Thyroid gland (tissue), 4 donors: ENCODE data around the gene CGB3. TPM values are rescaled to one million over a fixed set of nuclear protein-coding genes. Genes with fewer than 3 reads are reported as not detected.
"Not testable (repeated sequence)": the region's sequence is repeated elsewhere in the genome, so short reads cannot be mapped to it uniquely, and the experiment has no call there.

Experiments used
- DNase-seq, 2 donors: peaks; one replicate each; pipeline ENCODE4 v3.0.0-alpha.2; 2019
- H3K27ac ChIP-seq, 3 donors: fragments of 200-600 bp; sonication (generic); 1 replicate in 2 of 3; 2 replicates in 1 of 3; pipeline ENCODE4 v1.5.1; 2016 to 2019; ENCODE audit warnings: mild to moderate bottlenecking in 1 of 3, moderate library complexity in 1 of 3
- H3K27me3 ChIP-seq: fragments of 200-600 bp; sonication (generic); one replicate; pipeline ENCODE4 v1.5.1; 2019
- H3K36me3 ChIP-seq, 2 donors: fragments of 200-600 bp; sonication (generic); one replicate each; pipeline ENCODE4 v1.5.1; 2016 to 2019
- H3K4me1 ChIP-seq, 2 donors: fragments of 200-600 bp; sonication (generic); one replicate each; pipeline ENCODE4 v1.5.1; 2017 to 2019
- H3K4me3 ChIP-seq, 3 donors: fragments of 200-600 bp; sonication (generic); replicated peaks in 1 of 3; 1 replicate in 2 of 3; 2 replicates in 1 of 3; pipeline ENCODE4 v1.5.1; 2016; ENCODE audit warnings: mild to moderate bottlenecking in 1 of 3
- H3K9me3 ChIP-seq: fragments of 200-600 bp; sonication (generic); one replicate; pipeline ENCODE4 v1.5.1; 2017
- POLR2A ChIP-seq, 2 donors: fragments of 450-650 bp; IDR thresholded peaks; one replicate each; pipeline ENCODE4 v1.6.1; 2017; ENCODE audit warnings: antibody characterized with exemption in 2 of 2, mild to moderate bottlenecking in 2 of 2, moderate library complexity in 1 of 2
- WGBS, 2 donors: methylation state at CpG; one replicate each; pipeline ENCODE4 v1.1.5; 2017; 5-methylcytosine and 5-hydroxymethylcytosine counted together
- intact Hi-C: fragments of 100-400 bp; cut with DNase I; formaldehyde crosslinking; loops from one replicate; pipeline ENCODE4 v1.15.1; 2023
- total RNA-seq, 4 donors: library from RNA; depleted of rRNA; stranded (reverse); fragments of >200 nt; gene quantifications; one replicate each; pipeline ENCODE4 v1.2.3, GENCODE V29; 2016
- TF ChIP-seq, protein P1 (sequence below), 6 experiments: fragments of 200-600 bp in 3 of 6; fragments of 450-650 bp in 3 of 6; sonication (generic) in 3 of 6; IDR thresholded peaks; one replicate each; pipeline ENCODE4 v1.5.1; 2016 to 2019; ENCODE audit warnings: antibody characterized with exemption in 6 of 6, mild to moderate bottlenecking in 2 of 6, inconsistent platforms in 1 of 6, moderate library complexity in 1 of 6

CGB3 gene
- total RNA-seq = not detected

DNA sequence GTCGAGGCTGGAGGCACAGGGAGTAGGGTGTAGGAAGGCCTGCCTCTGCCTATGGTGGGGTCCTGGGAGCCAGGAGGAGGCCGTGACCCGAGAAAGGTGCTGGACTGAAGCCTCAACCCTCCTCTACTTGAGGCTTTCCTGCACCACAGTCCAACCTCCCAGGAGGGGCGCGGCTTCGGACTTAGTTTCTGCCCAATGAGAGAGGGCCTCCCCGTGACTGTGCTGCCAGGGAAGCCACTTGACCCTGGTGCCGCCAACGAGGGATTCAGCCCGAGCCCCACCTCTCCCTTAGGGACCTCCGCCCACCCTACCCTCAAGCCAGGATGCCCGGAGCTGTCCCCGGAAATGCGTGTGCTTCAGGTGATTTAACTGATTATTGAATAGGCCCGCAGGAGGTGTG lies at the start of gene CGB3:
Gene CGB3, minus strand, starts transcription at position 101 of the 400 bp plus-strand sequence. CDS start 362 bp downstream, outside the sequence.
- DNase-seq, H3K4me1 ChIP-seq, intact Hi-C loops, H3K36me3 ChIP-seq, H3K27me3 ChIP-seq, H3K4me3 ChIP-seq, H3K9me3 ChIP-seq, H3K27ac ChIP-seq: not testable (repeated sequence)
- WGBS, 2 donors = 53 to 87% methylated on average over 3 of the region's 15 CpGs

DNA sequence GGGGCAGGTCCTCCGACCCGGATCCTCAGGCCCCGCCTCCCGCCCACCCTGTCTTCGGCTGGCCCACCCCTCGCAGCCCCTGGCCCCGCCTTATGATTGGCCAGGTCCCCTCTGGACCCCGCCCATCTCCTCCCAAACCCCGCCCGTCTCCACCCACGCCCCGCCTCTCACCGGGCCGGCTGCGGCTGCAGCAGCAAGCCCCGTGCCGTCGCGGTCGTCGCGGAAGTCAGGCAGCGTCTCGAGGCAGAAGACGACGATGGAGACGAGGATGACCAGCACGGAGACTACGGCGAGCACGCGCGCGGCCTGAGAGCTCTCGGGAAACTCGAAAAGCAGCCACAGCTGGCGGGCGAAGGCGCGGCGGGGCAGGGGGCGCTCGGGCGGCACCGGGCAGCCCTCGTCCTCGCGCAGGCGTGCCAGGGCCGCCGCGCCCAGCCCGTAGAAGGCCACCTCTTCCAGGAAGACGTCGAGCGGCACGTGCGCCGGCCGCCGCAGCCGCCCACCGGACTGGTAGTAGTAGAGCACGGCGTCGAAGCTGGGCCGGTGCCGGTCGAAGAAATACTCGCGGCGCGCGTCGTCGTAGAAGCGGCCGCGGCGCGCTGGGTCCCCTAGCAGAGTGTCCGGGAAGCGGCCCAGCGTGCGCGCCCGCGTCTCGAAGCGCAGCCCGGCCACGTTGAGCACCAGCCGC lies 47.9 kb upstream of the CGB3 start:
- intact Hi-C loops = no loop called here
- H3K36me3 ChIP-seq = no peaks in the 10 kb centered on the region
- 3 to 10% methylated on average over 4 to 58 of the region's 93 CpGs for WGBS, 2 donors
- peaks cover 4 to 11% of the 10 kb centered on the region in 2 donors for H3K4me1 ChIP-seq
- H3K27ac ChIP-seq = no peak overlapping the region
- DNase-seq = no peak
- peaks cover 11% of the 10 kb centered on the region for H3K27me3 ChIP-seq
- no peak overlapping the region for H3K4me3 ChIP-seq
- TF ChIP-seq POLR2A (IDR thresholded peaks at IDR 0.05) = no peak
- TF ChIP-seq, protein P1, sequence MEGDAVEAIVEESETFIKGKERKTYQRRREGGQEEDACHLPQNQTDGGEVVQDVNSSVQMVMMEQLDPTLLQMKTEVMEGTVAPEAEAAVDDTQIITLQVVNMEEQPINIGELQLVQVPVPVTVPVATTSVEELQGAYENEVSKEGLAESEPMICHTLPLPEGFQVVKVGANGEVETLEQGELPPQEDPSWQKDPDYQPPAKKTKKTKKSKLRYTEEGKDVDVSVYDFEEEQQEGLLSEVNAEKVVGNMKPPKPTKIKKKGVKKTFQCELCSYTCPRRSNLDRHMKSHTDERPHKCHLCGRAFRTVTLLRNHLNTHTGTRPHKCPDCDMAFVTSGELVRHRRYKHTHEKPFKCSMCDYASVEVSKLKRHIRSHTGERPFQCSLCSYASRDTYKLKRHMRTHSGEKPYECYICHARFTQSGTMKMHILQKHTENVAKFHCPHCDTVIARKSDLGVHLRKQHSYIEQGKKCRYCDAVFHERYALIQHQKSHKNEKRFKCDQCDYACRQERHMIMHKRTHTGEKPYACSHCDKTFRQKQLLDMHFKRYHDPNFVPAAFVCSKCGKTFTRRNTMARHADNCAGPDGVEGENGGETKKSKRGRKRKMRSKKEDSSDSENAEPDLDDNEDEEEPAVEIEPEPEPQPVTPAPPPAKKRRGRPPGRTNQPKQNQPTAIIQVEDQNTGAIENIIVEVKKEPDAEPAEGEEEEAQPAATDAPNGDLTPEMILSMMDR (IDR thresholded peaks at IDR 0.05) = no peak
- no peaks in the 10 kb centered on the region for H3K9me3 ChIP-seq

DNA sequence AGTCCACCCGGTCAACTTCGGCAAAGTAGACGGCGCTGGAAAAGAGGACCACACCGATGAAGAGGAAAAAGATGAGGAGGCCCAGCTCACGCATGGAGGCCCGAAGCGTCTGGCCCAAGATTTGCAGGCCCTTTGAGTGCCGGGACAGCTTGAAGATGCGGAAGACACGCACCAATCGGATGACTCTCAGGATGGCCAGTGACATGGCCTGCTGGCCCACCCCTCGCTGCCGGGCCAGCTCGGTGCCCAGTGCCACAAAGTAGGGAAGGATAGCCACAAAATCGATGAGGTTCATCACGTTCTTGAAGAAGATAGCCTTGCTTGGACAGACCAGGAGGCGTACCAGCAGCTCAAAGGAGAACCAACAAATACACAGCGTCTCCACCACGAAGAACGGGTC lies 46.3 kb upstream of the CGB3 start:
- intact Hi-C loops = no loop called here
- 93 to 95% methylated on average over 18 to 21 of the region's 21 CpGs for WGBS, 2 donors
- Histone ChIP-seq H3K9me3 (no peaks in the 10 kb centered on the region), H3K4me3 (no peak overlapping the region), H3K27ac (no peak overlapping the region), H3K4me1 (peaks cover 4 to 11% of the 10 kb centered on the region in 2 donors), H3K27me3 (peaks cover 11% of the 10 kb centered on the region), H3K36me3 (no peaks in the 10 kb centered on the region)
- no peak for DNase-seq
- no peak for TF ChIP-seq POLR2A (IDR thresholded peaks at IDR 0.05)
- TF ChIP-seq, protein P1 (IDR thresholded peaks at IDR 0.05) = no peak

DNA sequence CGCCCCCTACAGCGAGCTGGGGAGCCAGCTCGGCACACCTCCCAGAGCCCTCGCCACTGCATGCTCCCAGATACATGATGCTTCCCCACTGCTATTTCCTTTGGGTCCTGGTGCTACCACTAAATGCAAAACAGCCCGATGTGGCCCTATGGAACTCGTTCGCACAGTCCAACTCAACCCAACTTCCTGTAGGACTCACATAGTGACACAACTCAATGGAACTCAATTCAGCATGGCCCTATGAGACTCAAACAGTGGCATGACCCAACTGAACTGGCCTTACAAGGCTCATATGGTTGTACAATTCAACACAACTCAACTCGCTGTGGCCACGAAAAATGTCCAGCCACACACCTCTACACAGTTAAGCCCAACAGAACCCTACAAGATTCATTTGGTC lies 44.9 kb upstream of the CGB3 start:
- DNase-seq = no peak
- Histone ChIP-seq H3K9me3 (no peaks in the 10 kb centered on the region), H3K4me3 (no peak overlapping the region), H3K27me3 (peaks cover 11% of the 10 kb centered on the region), H3K4me1 (peaks cover 0 to 16% of the 10 kb centered on the region in 2 donors), H3K36me3 (no peaks in the 10 kb centered on the region), H3K27ac (no peak overlapping the region)
- TF ChIP-seq, protein P1 (IDR thresholded peaks at IDR 0.05) = no peak
- no peak for TF ChIP-seq POLR2A (IDR thresholded peaks at IDR 0.05)
- intact Hi-C loops = no loop called here
- 91 to 95% methylated on average over 9 of the region's 9 CpGs for WGBS, 2 donors

DNA sequence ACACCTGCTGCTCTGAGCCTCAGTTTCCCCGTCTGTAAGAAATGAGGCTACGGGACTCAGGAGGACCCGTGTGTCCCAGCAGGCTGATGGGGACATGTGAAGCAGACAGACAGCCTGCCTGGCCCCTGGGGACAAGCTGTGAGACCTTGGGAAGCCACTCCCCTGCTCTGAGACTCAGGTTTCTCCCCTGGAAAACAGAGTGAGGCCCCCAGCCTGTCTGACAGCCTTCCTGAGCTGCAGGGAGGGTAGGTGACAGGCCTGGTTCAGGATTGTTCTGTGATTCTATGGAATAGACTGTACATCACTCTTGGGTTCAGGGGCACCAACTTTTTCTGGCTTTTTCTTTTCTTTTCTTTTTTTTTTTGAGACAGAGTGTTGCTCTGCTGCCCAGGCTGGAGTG lies 43.4 kb upstream of the CGB3 start:
- Histone ChIP-seq H3K36me3 (no peaks in the 10 kb centered on the region), H3K9me3 (no peaks in the 10 kb centered on the region), H3K27me3 (peaks cover 11% of the 10 kb centered on the region), H3K4me1 (peaks cover 0 to 16% of the 10 kb centered on the region in 2 donors), H3K4me3 (no peak overlapping the region), H3K27ac (no peak overlapping the region)
- DNase-seq = no peak
- intact Hi-C loops = no loop called here
- WGBS, 2 donors = 50 to 61% methylated on average over 3 of the region's 3 CpGs
- no peak for TF ChIP-seq POLR2A (IDR thresholded peaks at IDR 0.05)
- TF ChIP-seq, protein P1 (IDR thresholded peaks at IDR 0.05) = no peak
